ENCODE results near the gene OR5AU1. TPM values are rescaled to one million over a fixed set of nuclear protein-coding genes. Genes with fewer than 3 reads are reported as not detected.
A peak's percentile ranks its signal among the peaks of the same experiment; 100 is the strongest.

Gene OR5AU1
- total RNA-seq, 2 experiments from 2014 or later = 0.07 TPM; not detected in 1

- Mint-ChIP-seq H3K4me1 (ENCODE audit: low read depth) (peaks cover 17% of the 10 kb centered on the region), H3K36me3 (ENCODE audit: low read depth) (no peaks in the 10 kb centered on the region), H3K4me3 (no peak overlapping the region), H3K27ac (no peak overlapping the region), H3K27me3 (no peaks in the 10 kb centered on the region), H3K9me3 (no peaks in the 10 kb centered on the region)
- intact Hi-C loops (cut with micrococcal nuclease) = no loop called here
- no peak for TF ChIP-seq CTCF (IDR thresholded peaks at IDR 0.05)
- ChIA-PET CTCF (interaction anchor here (1.0 to 13.2 kb wide), 9 partner anchors 8 to 93 kb away, joined by 3 to 267 read pairs (median 6); partner anchors contain the start of genes TMEM253 and ZNF219), POLR2A (interaction anchor here (0.7 kb wide), 1 partner anchor 199 kb away, joined by 7 read pairs; no protein-coding TSS in a partner anchor)
- DNase-seq (peak; percentile 57), ATAC-seq (peak; percentile 83)
Observed at GRCh38 chr14:21109377-21110138, 46.3 kb downstream of the OR5AU1 start.

- POLR2A ChIA-PET = no interaction called here
Observed at GRCh38 chr14:21108791-21109190, 47.1 kb downstream of the OR5AU1 start.

GRCh38 chr14:21107283-21107800 is 48.5 kb downstream of the OR5AU1 start:
- no peaks in the 10 kb centered on the region for H3K36me3 Mint-ChIP-seq (ENCODE audit: low read depth)
- peaks cover 28% of the 10 kb centered on the region for H3K4me1 Mint-ChIP-seq (ENCODE audit: low read depth)
- ChIA-PET POLR2A (no interaction called here), CTCF (interaction anchor here (1.4 to 13.2 kb wide), 7 partner anchors 14 to 250 kb away, joined by 3 to 267 read pairs (median 8); no protein-coding TSS in a partner anchor)
- no peak for ATAC-seq
- no peak overlapping the region for H3K4me3 Mint-ChIP-seq
- H3K9me3 Mint-ChIP-seq = no peaks in the 10 kb centered on the region
- H3K27me3 Mint-ChIP-seq = no peaks in the 10 kb centered on the region
- intact Hi-C loops (cut with micrococcal nuclease) = loop anchor here (2.0 kb wide), 1 partner anchor 39 kb away; no protein-coding TSS in a partner anchor
- TF ChIP-seq CTCF (IDR thresholded peaks at IDR 0.05) = no peak
- DNase-seq = no peak
- H3K27ac Mint-ChIP-seq = no peak overlapping the region

More at GRCh38 chr14:21108791-21109190, 47.1 kb downstream of the OR5AU1 start:
- no peak for ATAC-seq
- intact Hi-C loops (cut with micrococcal nuclease) = no loop called here
- no peaks in the 10 kb centered on the region for H3K27me3 Mint-ChIP-seq
- H3K4me1 Mint-ChIP-seq (ENCODE audit: low read depth) = peaks cover 18% of the 10 kb centered on the region
- TF ChIP-seq CTCF (IDR thresholded peaks at IDR 0.05) = no peak
- H3K27ac Mint-ChIP-seq = no peak overlapping the region
- DNase-seq = no peak
- no peaks in the 10 kb centered on the region for H3K36me3 Mint-ChIP-seq (ENCODE audit: low read depth)
- CTCF ChIA-PET = interaction anchor here (0.8 to 13.2 kb wide), 11 partner anchors 8 to 251 kb away, joined by 3 to 267 read pairs (median 4); partner anchors contain the start of genes TMEM253 and ZNF219
- no peaks in the 10 kb centered on the region for H3K9me3 Mint-ChIP-seq
- H3K4me3 Mint-ChIP-seq = no peak overlapping the region

- POLR2A ChIA-PET = interaction anchor here (1.1 kb wide), 1 partner anchor 19 kb away, joined by 3 read pairs; no protein-coding TSS in a partner anchor
- Mint-ChIP-seq H3K27ac (peak overlapping the region; percentile 21), H3K36me3 (ENCODE audit: low read depth) (no peaks in the 10 kb centered on the region), H3K4me3 (no peak overlapping the region), H3K9me3 (no peaks in the 10 kb centered on the region), H3K27me3 (no peaks in the 10 kb centered on the region), H3K4me1 (ENCODE audit: low read depth) (peaks cover 34% of the 10 kb centered on the region)
- DNase-seq (peak; percentile 90), ATAC-seq (no peak)
- intact Hi-C loops (cut with micrococcal nuclease) = loop anchor here (2.0 kb wide), 1 partner anchor 38 kb away; no protein-coding TSS in a partner anchor
- peak; percentile 81 for TF ChIP-seq CTCF (IDR thresholded peaks at IDR 0.05)
- CTCF ChIA-PET = interaction anchor here (0.8 to 13.2 kb wide), 10 partner anchors 12 to 249 kb away, joined by 3 to 267 read pairs (median 10); no protein-coding TSS in a partner anchor
Observed at GRCh38 chr14:21106498-21107282, 49.2 kb downstream of the OR5AU1 start.

All from activated CD8-positive, alpha-beta T cell treated with anti-CD3 and anti-CD28 coated beads for 36 hours (primary cell).